ENCODE measurements around the gene GPC6.

GRCh38 chr13:93670866-93671265 is 444.3 kb downstream of the GPC6 start:
- TF ChIP-seq POLR2A (IDR thresholded peaks at IDR 0.05) (no peak), POLR2AphosphoS5 (IDR thresholded peaks at IDR 0.05) (no peak), EP300 (IDR thresholded peaks at IDR 0.05) (no peak)
- TF ChIP-seq, protein P1, sequence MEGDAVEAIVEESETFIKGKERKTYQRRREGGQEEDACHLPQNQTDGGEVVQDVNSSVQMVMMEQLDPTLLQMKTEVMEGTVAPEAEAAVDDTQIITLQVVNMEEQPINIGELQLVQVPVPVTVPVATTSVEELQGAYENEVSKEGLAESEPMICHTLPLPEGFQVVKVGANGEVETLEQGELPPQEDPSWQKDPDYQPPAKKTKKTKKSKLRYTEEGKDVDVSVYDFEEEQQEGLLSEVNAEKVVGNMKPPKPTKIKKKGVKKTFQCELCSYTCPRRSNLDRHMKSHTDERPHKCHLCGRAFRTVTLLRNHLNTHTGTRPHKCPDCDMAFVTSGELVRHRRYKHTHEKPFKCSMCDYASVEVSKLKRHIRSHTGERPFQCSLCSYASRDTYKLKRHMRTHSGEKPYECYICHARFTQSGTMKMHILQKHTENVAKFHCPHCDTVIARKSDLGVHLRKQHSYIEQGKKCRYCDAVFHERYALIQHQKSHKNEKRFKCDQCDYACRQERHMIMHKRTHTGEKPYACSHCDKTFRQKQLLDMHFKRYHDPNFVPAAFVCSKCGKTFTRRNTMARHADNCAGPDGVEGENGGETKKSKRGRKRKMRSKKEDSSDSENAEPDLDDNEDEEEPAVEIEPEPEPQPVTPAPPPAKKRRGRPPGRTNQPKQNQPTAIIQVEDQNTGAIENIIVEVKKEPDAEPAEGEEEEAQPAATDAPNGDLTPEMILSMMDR (IDR thresholded peaks at IDR 0.05), result no peak
